GM21367 (cell line): ENCODE measurements around the gene RRAGA.
A peak's percentile ranks its signal among the peaks of the same experiment; 100 is the strongest.
"Not testable (repeated sequence)": the region's sequence is repeated elsewhere in the genome, so short reads cannot be mapped to it uniquely, and the experiment has no call there.

Experiments
- ATAC-seq: cut with Tn5 transposase; IDR thresholded peaks from one replicate; pipeline ENCODE4 v1.9.1; 2021; ENCODE audit not compliant: unreplicated experiment

RRAGA gene

GRCh38 chr9:19048966-19049916 lies at the start of gene RRAGA:
Gene RRAGA, plus strand, starts transcription at chr9:19049427. Its CDS starts 233 bp downstream, at chr9:19049660.
- peak; percentile 91 for ATAC-seq

GRCh38 chr9:19000133-19000532 lies 49.1 kb upstream of the RRAGA start:
- ATAC-seq, result no peak

- no peak for ATAC-seq
These were observed 39.7 kb upstream of the RRAGA start for GRCh38 chr9:19009391-19009965.

GRCh38 chr9:19018201-19018600 lies 31.0 kb upstream of the RRAGA start:
- no peak for ATAC-seq

GRCh38 chr9:19020886-19021455 lies 28.3 kb upstream of the RRAGA start:
- no peak for ATAC-seq

- ATAC-seq, result not testable (repeated sequence)
These were observed 27.6 kb upstream of the RRAGA start for GRCh38 chr9:19021649-19022048.

GRCh38 chr9:19022206-19022605 lies 27.0 kb upstream of the RRAGA start:
- no peak for ATAC-seq

- no peak for ATAC-seq
These were observed 26.1 kb upstream of the RRAGA start for GRCh38 chr9:19023078-19023477.

- no peak for ATAC-seq
These were observed 22.9 kb upstream of the RRAGA start for GRCh38 chr9:19026375-19026774.

GRCh38 chr9:19027825-19028224 lies 21.4 kb upstream of the RRAGA start:
- ATAC-seq, result no peak

- peak; percentile 83 for ATAC-seq
These were observed 20.3 kb upstream of the RRAGA start for GRCh38 chr9:19028835-19029451.

GRCh38 chr9:19030899-19031298 lies 18.3 kb upstream of the RRAGA start:
- ATAC-seq, result no peak

GRCh38 chr9:19032406-19032805 lies 16.8 kb upstream of the RRAGA start:
- ATAC-seq, result no peak

GRCh38 chr9:19033015-19033414 lies 16.2 kb upstream of the RRAGA start, which contains the start of gene SAXO1:
Gene SAXO1, minus strand, starts transcription at chr9:19033209. Its CDS starts 301 bp downstream, at chr9:19032908.
- ATAC-seq, result no peak

GRCh38 chr9:19036611-19037010 lies 12.6 kb upstream of the RRAGA start:
- ATAC-seq, result no peak

- ATAC-seq, result no peak
These were observed 850 bp downstream of the RRAGA start for GRCh38 chr9:19049917-19050636.

- no peak for ATAC-seq
These were observed 1.7 kb downstream of the RRAGA start for GRCh38 chr9:19050637-19051591.

- ATAC-seq, result no peak
These were observed 7.8 kb downstream of the RRAGA start for GRCh38 chr9:19057033-19057432.

GRCh38 chr9:19074229-19074628 lies 25.0 kb downstream of the RRAGA start:
- no peak for ATAC-seq

- ATAC-seq, result no peak
These were observed 25.6 kb downstream of the RRAGA start for GRCh38 chr9:19074836-19075235.
